HG03139 (cell line): ENCODE measurements around the gene PLEK.
"Not testable (repeated sequence)": the region's sequence is repeated elsewhere in the genome, so short reads cannot be mapped to it uniquely, and the experiment has no call there.

ENCODE experiments used
- ATAC-seq: cut with Tn5 transposase; IDR thresholded peaks from one replicate; pipeline ENCODE4 v1.9.1; 2021; ENCODE audit not compliant: unreplicated experiment

The PLEK gene

DNA sequence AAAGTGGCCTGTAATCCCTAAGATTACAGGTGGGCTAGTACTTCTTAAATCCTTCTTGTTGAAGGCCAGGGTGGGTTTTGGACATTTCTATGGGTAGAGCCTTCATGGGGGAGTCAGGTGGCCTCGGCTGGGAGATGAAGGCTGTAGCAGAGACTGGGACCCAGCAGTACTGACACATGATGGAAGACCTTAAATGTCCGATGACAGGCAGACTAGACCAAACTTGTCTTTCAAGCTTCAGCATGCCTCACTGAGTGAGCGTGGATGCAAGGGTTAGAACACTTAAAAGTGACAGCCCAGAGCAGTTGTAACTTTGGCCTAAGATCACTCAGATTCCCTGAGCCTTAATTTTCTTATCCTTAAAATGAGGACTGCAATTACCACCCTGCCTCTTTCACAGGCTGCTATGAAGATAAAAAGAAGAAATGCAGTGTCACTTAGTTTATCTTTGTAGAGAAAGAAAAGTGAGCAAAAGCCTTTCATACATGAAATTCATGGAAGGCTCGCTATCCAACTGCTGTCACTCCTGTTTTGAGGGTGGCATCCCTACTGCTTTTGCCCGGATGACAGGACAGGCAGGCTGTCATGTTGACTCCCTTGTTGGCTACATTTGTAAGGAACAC, 19.5 kb downstream of the PLEK start:
- no peak for ATAC-seq

DNA sequence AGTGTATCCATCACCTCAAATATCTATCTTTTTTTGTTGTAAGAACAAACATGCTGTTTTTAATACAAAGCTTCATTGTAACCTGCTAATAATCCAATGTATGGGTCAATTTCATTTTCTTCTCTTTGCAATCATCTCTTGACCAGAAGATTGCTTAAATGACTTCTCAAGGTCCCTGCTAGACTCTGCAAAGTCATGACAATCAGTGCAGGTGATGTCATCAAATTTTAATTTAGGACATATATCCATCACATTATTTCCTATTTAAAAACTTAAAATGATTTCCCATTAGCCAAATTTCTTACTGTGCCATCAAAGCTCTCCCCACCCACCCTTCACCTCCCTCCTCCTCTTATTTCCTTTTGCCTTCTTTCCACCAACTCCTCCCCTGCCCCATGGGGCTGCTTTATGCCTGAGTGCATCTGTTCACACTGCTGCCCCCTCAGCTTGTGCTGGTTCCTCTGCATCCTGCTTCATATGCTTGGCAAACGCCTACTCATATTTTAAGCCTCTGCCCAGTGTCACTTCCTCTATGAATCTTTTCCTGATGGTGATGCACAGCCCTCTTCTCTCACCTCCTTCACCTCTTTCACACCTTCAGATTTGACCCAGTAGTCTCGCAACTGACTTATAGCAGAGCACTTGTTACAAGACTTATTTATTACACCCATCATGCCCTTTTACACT, 20.3 kb downstream of the PLEK start:
- ATAC-seq = peak; percentile 65

DNA sequence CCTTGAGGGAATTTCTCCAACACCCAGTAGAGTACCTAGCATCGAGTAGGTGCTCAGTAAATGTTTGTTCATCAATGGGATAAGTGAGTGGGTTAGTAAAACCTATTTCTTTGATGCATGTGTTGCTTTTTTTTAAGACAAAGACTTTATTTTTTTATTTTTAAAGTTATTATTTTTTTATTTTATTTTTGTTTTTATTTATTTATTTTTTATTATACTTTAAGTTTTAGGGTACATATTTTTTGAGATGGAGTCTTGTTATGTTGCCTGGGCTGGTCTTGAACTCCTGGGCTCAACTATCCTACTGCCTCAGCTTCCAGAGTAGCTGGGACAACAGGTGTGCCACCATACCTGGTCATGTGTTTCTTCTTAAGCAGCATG, 20.8 kb downstream of the PLEK start:
- no peak for ATAC-seq

DNA sequence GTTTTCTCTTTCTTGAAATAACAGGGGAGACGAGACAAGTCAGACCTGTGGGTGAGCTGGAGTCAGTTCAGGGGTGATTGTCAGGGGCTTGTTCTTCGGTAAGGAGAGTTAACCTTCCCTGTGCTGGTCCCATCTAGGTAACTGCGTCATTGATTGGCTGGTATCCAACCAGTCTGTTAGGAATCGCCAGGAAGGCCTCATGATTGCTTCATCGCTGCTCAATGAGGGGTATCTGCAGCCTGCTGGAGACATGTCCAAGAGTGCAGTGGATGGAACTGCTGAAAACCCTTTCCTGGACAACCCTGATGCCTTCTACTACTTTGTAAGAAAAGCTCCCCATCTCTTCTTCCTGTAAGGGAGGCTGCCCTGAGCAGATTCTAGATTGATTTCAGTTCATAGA, 21.3 kb downstream of the PLEK start:
- ATAC-seq = no peak

DNA sequence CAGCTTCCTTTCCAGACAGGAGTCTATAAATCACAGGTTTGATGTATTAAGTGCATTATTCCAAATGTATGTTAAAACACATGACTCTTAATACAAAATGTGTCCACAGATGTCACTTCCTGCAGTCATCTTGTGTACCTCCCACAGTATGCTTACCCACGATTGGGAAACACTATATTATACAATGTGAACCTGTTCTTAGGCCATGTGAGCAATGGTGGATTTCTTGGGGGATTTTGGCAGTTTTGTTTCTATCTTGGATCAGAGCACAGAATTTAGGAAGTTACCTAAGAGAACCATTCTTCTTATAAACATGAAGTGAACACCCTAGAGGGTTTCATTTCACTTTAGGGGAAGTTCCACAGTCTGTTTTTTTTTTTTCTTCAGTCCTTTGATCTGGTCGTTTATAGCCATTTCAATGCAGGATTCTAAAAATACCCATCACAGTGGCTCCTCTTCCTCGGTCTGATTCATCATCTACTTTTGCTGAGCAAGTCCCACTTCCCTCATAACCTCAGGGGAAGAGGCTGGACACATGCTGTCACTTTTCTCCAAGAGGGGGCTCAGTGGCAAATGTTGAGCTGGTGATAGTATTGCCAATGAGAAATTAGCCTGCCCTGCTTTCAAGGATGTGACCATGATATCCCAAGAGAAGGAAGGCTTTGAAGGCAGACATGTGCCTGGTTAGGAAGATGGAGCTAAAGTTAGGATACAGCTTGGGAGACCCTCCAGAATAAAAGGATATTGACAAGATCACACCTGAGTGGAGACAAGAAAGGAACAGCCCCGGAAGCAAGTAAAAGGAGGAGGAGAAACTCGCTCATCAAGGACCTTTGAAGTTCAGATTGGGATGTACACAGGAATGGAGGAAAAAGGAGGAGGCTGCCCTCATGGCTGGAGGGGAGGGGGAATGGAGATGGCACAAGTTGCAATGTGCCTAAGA, 22.6 kb downstream of the PLEK start:
- no peak for ATAC-seq

DNA sequence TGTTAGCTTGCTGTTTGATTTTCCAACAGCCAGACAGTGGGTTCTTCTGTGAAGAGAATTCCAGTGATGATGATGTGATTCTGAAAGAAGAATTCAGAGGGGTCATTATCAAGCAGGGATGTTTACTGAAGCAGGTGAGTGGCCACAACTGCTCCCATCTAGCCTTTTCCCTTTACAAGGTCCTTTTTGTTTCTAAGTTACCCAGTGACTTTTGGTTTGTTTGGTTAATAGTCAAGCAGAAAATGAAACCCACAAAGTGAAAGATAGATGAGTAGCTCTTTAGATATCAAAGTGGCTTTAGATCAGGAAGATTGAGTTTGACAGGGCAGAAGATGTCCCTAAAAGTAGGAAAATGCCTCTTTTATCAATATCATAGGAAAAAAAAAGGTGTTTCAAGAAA, 23.3 kb downstream of the PLEK start:
- no peak for ATAC-seq

DNA sequence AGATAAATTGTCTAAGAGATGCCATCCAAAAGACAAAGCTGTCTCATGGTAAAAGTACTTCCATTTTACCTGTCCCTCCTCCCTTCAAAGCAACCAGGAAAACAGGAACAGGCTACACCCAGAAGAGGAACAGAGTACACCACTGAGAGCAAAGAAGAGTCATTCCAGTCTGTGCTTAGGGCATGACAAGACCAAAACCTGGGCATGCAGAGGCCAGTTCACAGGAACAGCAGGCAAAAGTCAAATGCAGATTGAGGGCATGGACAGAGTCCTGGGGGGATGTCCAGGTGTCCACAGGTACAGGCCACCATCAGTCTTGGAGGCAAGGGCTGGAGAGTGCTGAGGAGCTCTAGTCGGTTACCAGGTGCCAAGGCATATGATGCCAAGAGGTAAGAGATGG, 23.7 kb downstream of the PLEK start:
- ATAC-seq = no peak

DNA sequence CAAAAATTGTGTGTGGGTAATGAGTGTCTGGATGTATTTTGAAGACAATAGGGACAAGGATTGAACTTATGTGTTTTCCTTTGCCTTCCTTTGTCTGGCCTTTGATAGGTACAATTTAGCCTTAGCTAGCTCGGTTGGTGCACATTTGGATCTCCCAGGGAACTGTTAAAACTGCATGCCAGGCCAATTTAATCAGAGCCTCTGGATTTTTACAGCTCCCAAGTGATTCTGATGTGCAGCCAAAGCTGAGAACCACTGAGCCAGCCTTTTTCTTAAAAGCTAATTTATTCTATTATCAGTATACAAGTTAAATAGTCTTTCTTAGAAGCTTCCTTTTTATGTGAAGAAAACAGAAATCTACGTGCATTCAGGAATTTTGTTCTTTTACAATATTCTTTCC, 25.0 kb downstream of the PLEK start:
- ATAC-seq = no peak

DNA sequence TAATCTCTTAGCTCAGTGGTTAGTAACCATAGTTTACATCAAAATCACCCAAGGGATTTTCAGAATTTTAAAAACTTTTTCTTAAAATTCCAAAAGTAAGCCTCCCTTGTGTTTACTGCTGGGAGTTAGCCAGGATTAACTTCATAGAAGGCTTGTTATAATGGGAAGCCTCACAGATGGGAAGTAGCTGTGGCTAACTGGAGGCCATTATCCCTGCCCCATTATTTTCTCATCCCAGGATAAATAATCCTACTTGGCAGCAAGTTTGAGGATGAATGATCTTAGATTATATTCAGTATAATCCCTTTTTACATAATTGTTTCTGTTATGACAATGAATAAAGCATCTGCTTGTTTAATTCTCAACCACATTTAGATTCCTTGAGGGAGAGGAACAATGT, 25.5 kb downstream of the PLEK start:
- ATAC-seq = no peak

DNA sequence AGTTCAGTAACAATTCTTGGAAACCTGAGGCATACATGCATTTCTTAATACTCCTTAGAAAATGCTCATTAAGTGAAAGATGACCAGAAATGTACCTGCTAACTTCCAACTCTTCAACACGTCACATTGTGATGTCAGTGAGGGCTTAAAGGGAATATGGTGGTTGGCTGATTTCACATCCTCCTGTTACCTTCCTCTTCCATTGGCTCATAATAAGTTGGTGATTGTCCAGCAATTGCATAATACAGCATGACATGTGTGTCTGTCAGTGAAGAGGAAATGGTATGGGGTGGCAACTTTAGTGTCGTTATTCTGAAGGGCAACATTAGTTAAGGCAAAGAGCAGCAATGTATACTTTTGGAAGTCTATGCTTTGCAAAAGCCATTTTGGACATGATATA, 26.0 kb downstream of the PLEK start:
- no peak for ATAC-seq

DNA sequence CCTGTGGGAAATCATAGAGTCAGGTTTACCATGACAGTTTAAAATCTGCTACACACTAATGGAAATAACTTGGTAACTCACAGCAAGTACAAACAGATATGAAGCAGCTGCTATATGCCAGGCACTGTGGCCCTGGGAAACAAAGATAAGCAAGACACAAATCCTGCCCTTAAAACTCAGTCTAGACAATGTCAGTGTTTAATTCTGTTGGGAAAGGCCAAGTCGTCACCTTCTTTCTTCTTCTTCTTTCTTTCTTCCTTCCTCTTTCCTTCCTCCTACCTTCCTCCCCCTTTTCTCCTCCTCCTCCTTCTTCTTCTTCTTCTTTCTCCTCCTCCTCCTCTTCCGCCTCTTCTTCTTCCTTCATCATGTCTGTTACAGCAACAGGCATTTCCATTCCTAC, 26.8 kb downstream of the PLEK start:
- no peak for ATAC-seq

DNA sequence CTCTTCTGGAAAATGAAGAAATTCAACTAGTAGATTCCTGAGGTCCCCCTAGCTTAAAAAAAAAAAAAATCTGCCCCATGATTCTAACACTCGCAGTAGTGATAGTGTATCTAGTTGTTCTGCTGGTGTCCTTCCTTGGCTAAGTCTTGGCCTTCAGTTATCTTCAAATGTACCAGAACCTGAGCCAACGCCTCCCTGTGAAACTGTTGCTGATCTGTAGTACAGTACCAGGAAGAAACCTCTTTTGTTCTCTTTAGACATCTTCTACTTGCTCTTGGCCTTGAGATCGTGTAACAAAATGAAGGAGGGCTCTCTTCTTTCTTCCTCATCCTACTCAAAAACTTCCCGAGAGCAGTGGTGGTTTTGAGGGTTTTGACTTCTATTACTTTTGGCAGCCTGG, 31.0 kb downstream of the PLEK start:
- no peak for ATAC-seq

DNA sequence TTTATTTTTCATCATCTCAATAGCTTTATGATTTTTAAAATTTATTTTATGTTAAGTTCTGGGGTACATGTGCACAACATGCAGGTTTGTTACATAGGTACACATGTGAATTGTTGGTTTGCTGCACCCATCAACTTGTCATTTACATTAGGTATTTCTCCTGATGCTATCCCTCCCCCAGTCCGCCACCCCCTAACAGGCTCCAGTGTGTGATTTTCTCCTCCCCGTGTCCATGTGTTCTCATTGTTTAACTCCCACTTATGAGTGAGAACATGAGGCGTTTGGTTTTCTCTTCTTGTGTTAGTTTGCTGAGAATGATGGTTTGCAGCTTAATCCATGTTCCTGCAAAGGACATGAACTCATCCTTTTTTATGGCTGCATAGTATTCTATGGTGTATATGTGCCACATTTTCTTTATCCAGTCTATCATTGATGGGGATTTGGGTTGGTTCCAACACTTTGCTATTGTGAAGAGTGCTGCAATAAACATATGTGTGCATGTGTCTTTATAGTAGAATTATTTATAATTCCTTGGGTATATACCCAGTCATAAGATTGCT, 32.7 kb downstream of the PLEK start:
- ATAC-seq = not testable (repeated sequence)

DNA sequence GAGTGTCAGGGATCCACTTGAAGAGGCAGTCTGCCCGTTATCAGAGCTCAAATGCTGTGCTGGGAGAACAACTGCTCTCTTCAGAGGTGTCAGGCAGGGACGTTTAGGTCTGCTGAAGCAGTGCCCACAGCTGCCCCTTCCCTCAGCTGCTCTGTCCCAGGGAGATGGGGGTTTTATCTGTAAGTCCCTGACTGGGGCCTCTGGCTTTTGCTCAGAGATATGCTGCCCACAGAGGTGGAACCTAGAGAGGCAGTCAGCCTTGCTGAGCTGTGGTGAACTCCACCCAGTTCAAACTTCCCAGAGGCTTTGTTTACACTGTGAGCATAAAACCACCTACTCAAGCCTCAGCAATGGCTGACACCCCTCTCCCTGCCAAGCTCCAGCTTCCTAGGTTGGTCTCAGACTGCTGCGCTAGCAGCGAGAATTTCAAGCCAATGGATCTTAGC, 38.1 kb downstream of the PLEK start:
- ATAC-seq = no peak

DNA sequence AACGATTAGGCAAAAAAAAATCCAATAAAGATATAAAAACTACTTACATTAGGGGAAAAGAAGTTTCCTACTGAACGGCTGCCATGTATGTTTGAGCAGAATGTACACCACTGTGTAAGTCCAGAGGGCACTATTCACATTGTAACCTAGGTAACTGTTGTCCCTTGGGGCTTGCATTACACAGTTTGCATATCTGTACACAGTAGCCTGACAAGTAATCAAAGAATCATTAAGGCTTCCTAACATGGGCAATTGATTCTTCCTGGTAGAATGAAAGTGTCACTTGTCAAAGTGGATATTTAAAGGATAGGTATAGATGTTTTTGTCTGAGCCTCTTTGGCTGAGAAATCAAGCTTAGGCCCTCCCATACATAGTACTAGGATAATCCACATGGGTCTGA, 39.1 kb downstream of the PLEK start:
- ATAC-seq = peak; percentile 68

DNA sequence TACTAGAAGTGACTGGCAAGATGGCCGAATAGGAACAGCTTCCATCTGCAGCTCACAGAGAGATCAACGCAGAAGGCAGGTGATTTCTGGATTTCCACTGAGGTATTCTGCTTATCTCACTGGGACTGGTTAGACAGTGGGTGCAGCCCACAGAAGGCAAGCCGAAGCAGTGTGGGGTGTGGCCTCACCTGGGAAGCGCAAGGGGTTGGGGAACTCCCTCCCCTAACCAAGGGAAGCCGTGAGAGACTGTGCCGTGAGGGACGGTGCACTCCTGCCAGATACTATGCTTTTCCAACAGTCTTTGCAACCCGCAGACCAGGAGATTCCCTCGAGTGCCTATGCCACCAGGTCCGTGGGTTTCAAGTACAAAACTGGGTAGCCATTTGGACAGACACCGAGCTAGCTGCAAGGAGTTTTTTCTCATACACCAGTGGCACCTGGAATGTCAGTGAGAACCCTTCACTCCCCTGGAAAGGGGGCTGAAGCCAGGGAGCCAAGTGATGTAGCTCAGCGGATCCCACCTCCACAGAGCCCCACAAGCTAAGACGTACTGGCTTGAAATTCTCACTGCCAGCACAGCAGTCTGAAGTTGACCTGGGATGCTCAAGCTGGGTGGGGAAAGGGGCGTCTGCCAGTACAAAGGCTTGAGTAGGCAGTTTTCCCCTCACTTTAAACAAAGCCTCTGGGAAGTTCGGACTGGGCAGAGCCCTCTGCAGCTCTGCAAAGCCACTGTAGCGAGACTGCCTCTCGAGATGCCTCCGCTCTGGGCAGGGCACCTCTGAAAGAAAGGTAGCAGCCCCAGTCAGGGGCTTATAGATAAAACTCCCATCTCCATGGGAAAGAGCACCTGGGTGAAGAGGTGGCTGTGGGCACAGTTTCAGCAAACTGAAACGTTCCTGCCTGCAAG, 40.1 kb downstream of the PLEK start:
- ATAC-seq = no peak

DNA sequence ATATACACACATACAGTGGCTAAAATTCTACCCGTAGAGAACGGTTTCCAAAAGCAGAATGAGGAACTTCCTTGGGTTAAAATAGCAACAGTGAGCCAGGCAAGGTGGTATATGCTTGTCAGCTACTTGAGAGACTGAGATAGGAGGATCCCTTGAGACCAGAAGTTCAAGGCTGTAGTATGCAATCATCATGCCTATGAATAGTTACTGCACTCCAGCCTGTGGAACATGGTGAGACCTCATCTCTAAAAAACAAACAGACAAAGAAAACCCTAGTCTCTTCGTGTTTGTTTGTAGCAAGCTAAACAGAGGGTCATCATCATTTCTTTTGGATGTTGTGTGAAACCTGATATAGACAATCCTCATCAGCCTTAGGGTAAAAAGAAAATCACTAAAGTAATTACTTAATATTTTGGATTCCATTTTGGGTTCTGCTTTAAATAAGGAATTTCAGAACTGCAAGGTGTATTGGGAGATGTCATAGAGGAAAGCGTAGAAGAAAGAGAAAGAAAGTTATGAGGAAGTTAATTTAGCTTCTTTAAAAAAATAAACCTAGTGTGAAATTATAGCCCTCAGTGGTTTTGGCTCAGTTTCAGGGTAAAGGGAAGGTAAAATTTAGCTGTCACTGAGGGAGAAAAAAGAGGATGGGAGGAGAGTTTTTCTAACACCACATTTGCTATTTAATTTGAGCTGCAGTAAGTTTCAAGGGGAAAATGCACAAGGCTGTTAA, 46.5 kb downstream of the PLEK start:
- peak; percentile 91 for ATAC-seq

DNA sequence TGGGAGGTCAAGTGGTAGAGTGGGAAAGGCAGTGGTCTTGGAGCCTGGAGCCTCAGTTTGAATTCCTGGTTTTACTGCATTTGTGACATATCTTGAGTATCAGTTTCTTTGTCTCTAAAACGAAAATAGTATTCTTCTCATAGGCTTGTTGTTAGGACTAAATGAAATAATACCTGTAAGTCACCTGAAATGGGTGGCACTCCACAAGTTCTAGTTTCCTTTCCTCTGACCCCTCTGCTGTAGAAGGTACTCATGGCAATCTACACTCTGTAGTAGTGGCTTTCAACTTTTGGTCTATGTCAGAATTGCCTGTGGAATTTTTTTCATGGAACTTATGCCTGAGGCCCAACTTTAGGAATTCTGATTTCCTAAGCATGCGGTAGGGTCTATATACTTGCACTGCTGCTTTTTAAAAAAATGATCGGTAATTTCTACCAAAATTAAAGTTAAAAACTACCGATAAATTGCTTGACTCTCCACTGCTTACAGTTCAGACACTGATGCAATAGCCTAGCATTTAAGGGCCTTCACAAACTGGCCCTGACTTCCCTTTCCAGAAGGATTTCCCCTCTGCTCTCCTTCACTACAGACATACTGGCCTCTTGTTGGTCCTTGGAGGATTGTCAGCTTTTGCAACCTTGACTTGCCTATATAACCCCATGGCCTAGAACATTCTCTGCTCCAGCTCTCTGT, 47.2 kb downstream of the PLEK start:
- peak; percentile 19 for ATAC-seq

DNA sequence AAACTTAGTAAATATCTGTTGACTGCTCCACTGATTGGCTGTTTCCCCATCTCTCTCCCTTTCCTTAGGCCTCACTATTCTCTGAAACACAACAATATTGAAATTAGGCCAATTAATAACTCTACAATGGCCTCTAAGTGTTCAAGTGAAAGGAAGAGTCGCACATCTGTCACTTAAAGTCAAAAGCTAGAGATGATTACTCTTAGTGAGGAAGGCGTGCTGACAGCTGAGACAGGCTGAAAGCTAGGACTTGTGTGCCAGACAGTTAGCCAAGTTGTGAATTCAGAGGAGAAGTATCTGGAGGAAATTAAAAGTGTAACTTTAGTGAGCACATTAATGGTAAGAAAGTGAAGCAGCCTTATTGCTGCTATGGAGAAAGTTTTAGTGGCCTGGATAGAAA, 48.4 kb downstream of the PLEK start:
- no peak for ATAC-seq
